Endothelial cell of umbilical vein (primary cell): ENCODE measurements around the gene SLC2A1. TPM values are rescaled to one million over a fixed set of nuclear protein-coding genes. Genes with fewer than 3 reads are reported as not detected.

Experiments
- BruUV-seq: library from RNA; stranded (reverse); fragments of 400-500 nt; replicated peaks from 2 replicates; lab custom pipeline; 2021; lab: Mats Ljungman, UMichigan
- CTCF ChIA-PET: fragments of 300-600, 350-600 bp; sonication (Branson Sonifier 250); formaldehyde crosslinking; loops from one replicate; lab custom pipeline; 2021; ENCODE audit warnings: antibody characterized with exemption, inconsistent platforms; lab: Charles Lee
- POLR2A ChIA-PET: fragments of 300-600, 350-600 bp; sonication (Branson Sonifier 250); formaldehyde crosslinking; loops from one replicate; lab custom pipeline; 2021; ENCODE audit warnings: antibody characterized with exemption, inconsistent platforms; lab: Charles Lee
- DNase-seq: peaks from one replicate; pipeline ENCODE4 v3.0.0-alpha.2; 2011; ENCODE audit warnings: low read depth, low spot score
- FAIRE-seq: peaks from 2 replicates; lab custom pipeline; 2011; peaks lifted over from hg19 to GRCh38; lab: Jason Lieb, UNC
- H2AFZ ChIP-seq: 2 replicates; pipeline ENCODE4 v1.6.0; 2012; ENCODE audit warnings: low read depth, low read length, control low read depth, inconsistent platforms
- H3K27ac ChIP-seq: 2 replicates; pipeline ENCODE4 v1.5.1; 2011; ENCODE audit warnings: low read depth, mild to moderate bottlenecking, control low read depth, low read length, moderate library complexity; ENCODE audit not compliant: insufficient read depth
- H3K27me3 ChIP-seq, 2 experiments: 2 replicates each; pipeline versions ENCODE4 v1.6.0 to v1.6.1; 2011; ENCODE audit warnings: low read length in 2 of 2, mixed read lengths in 1 of 2; ENCODE audit not compliant: control insufficient read depth in 2 of 2, insufficient read depth in 2 of 2
- H3K36me3 ChIP-seq, 2 experiments: 2 replicates in 1 of 2; 3 replicates in 1 of 2; pipeline ENCODE4 v1.5.1; 2011; ENCODE audit warnings: low read length in 2 of 2, mild to moderate bottlenecking in 1 of 2, moderate library complexity in 1 of 2; ENCODE audit not compliant: control insufficient read depth in 2 of 2, insufficient read depth in 2 of 2; ENCODE audit errors: extremely low read depth in 1 of 2
- H3K4me1 ChIP-seq: 3 replicates; pipeline ENCODE4 v1.5.1; 2011; ENCODE audit warnings: mild to moderate bottlenecking, low read length; ENCODE audit not compliant: control insufficient read depth, insufficient read depth; ENCODE audit errors: extremely low read depth
- H3K4me2 ChIP-seq: 2 replicates; pipeline ENCODE4 v1.6.1; 2011; ENCODE audit warnings: low read length, control low read depth, mixed read lengths; ENCODE audit not compliant: insufficient read depth
- H3K4me3 ChIP-seq, 3 experiments: fragments of 200-600 bp in 1 of 3; sonication (generic), shearing (Covaris generic) in 1 of 3; replicated peaks in 1 of 3; 2 replicates each; pipeline ENCODE4 v1.5.1; 2011 to 2016; ENCODE audit warnings: control low read depth in 3 of 3, low read length in 3 of 3, mild to moderate bottlenecking in 2 of 3, inconsistent platforms in 1 of 3, low read depth in 1 of 3, moderate library complexity in 1 of 3; ENCODE audit not compliant: insufficient read depth in 1 of 3
- H3K79me2 ChIP-seq: 2 replicates; pipeline ENCODE4 v1.6.0; 2012; ENCODE audit warnings: low read length, inconsistent platforms; ENCODE audit not compliant: control insufficient read depth, insufficient read depth
- H3K9ac ChIP-seq: replicated peaks from 2 replicates; pipeline ENCODE3; 2011; ENCODE audit warnings: low read length, control low read depth; ENCODE audit not compliant: insufficient read depth; ENCODE audit errors: extremely low read depth
- H3K9me1 ChIP-seq: replicated peaks from 3 replicates; pipeline ENCODE4 v1.6.0; 2011; ENCODE audit warnings: mild to moderate bottlenecking, low read length; ENCODE audit not compliant: control insufficient read depth, insufficient read depth; ENCODE audit errors: extremely low read depth
- H3K9me3 ChIP-seq: replicated peaks from 2 replicates; pipeline ENCODE4 v1.5.1; 2012; ENCODE audit warnings: low read length, inconsistent platforms; ENCODE audit not compliant: control insufficient read depth, insufficient read depth
- H4K20me1 ChIP-seq: replicated peaks from 2 replicates; pipeline ENCODE3; 2011; ENCODE audit warnings: mild to moderate bottlenecking, low read length; ENCODE audit not compliant: control insufficient read depth, insufficient read depth; ENCODE audit errors: extremely low read depth
- EZH2 ChIP-seq: IDR thresholded peaks from 2 replicates; pipeline ENCODE4 v1.6.1; 2012; ENCODE audit warnings: borderline replicate concordance, low read depth, mild to moderate bottlenecking, moderate library complexity, low read length, inconsistent platforms; ENCODE audit not compliant: severe bottlenecking
- FOS ChIP-seq: IDR thresholded peaks from 2 replicates; pipeline ENCODE4 v1.6.1; 2011; ENCODE audit warnings: mild to moderate bottlenecking, low read length, moderate library complexity, borderline replicate concordance; ENCODE audit not compliant: insufficient read depth
- GATA2 ChIP-seq: IDR thresholded peaks from 2 replicates; pipeline ENCODE4 v1.7.0; 2011; ENCODE audit warnings: low read depth, mild to moderate bottlenecking, moderate library complexity, mixed read lengths, low read length; ENCODE audit not compliant: insufficient read length, insufficient read depth
- JUN ChIP-seq: IDR thresholded peaks from 2 replicates; pipeline ENCODE4 v1.6.1; 2011; ENCODE audit warnings: borderline replicate concordance, low read depth; ENCODE audit not compliant: insufficient read length, insufficient read depth
- POLR2A ChIP-seq: IDR thresholded peaks from 2 replicates; pipeline ENCODE4 v1.6.1; 2012; ENCODE audit warnings: low read depth, mild to moderate bottlenecking, control low read depth, low read length
- POLR2AphosphoS5 ChIP-seq: IDR thresholded peaks from 2 replicates; pipeline ENCODE4 v1.6.1; 2012; ENCODE audit warnings: low read depth, mild to moderate bottlenecking, control low read depth, low read length, moderate library complexity; ENCODE audit not compliant: insufficient read depth
- dilution Hi-C: fragments of 300-500 bp; cut with MboI; formaldehyde crosslinking; loops from one replicate; pipeline ENCODE4 v1.15.0; 2019; ENCODE audit warnings: low sequenced_read_pairs; ENCODE audit not compliant: extremely low pct_ligation_motif_present
- intact Hi-C: fragments of 100-400 bp; cut with micrococcal nuclease; formaldehyde crosslinking; loops from one replicate; pipeline ENCODE4 v1.10.0; 2022
- polyA plus RNA-seq, 4 experiments: library from polyadenylated mRNA; depleted of rRNA in 3 of 4; stranded (reverse) in 3 of 4; unstranded in 1 of 4; fragments of >200 nt; gene quantifications; 2 replicates each; pipeline versions ENCODE4 v1.2.1 to v1.2.3, GENCODE V29; 2011 to 2012; ENCODE audit warnings: missing spikeins in 1 of 4
- total RNA-seq: library from RNA; stranded (reverse); gene quantifications from 2 replicates; pipeline ENCODE4 v1.2.3, GENCODE V29; 2021
- TF ChIP-seq, protein P1 (sequence below), 2 donors: IDR thresholded peaks; 1 replicate in 1 of 2; 2 replicates in 1 of 2; pipeline ENCODE4 v1.5.1; 2011; ENCODE audit warnings: low read length in 2 of 2, mild to moderate bottlenecking in 2 of 2, moderate library complexity in 2 of 2, control low read depth in 1 of 2, inconsistent platforms in 1 of 2, low read depth in 1 of 2; ENCODE audit not compliant: insufficient read depth in 1 of 2; ENCODE audit errors: extremely low read depth in 1 of 2

The SLC2A1 gene
- total and polyA plus RNA-seq, 2 donors (not counting 3 experiments of a cell fraction or from before 2014, with no cell fraction given): 42.2 to 46.5 TPM

DNA sequence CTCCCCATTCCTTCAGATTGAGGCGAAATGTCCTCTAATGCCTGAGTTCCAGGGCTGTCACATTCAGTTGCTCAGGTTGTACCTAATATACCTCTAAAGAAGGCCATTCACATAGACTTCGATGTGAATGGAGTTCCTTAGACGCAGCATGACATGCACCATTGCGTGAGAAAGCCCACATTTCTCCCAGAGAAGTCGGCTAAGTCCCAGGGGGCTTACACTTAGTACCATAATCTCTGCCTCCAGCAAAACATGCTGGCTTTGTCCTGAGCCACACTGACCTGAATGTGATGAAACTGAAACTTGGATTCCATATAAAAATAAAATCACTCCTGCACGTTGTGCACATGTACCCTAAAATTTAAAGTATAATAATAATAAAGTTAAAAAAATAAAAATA lies 23.2 kb upstream of the SLC2A1 start:
- H3K4me1 ChIP-seq: peaks cover 12% of the 10 kb centered on the region
- intact Hi-C loops (no loop called here), dilution Hi-C loops (no loop called here)
- H3K4me2 ChIP-seq: no peak overlapping the region
- no peak overlapping the region for H3K9ac ChIP-seq
- DNase-seq (no peak), FAIRE-seq (no peak)
- no peaks in the 10 kb centered on the region for H3K36me3 ChIP-seq
- no peak overlapping the region for H3K4me3 ChIP-seq
- H3K79me2 ChIP-seq: no peaks in the 10 kb centered on the region
- no peaks in the 10 kb centered on the region for H3K9me1 ChIP-seq
- H3K27ac ChIP-seq: no peak overlapping the region
- ChIA-PET CTCF (interaction anchor here (0.9 to 3.3 kb wide), 4 partner anchors 10 to 92 kb away, joined by 3 to 11 read pairs (median 3); no protein-coding TSS in a partner anchor), POLR2A (no interaction called here)
- no TSS peak for BruUV-seq
- H4K20me1 ChIP-seq: no peaks in the 10 kb centered on the region
- H3K9me3 ChIP-seq: no peaks in the 10 kb centered on the region
- no peak overlapping the region for H2AFZ ChIP-seq
- H3K27me3 ChIP-seq: no peaks in the 10 kb centered on the region
- no peak for TF ChIP-seq POLR2A
- TF ChIP-seq POLR2AphosphoS5: no peak
- TF ChIP-seq JUN: no peak
- TF ChIP-seq, protein P1, sequence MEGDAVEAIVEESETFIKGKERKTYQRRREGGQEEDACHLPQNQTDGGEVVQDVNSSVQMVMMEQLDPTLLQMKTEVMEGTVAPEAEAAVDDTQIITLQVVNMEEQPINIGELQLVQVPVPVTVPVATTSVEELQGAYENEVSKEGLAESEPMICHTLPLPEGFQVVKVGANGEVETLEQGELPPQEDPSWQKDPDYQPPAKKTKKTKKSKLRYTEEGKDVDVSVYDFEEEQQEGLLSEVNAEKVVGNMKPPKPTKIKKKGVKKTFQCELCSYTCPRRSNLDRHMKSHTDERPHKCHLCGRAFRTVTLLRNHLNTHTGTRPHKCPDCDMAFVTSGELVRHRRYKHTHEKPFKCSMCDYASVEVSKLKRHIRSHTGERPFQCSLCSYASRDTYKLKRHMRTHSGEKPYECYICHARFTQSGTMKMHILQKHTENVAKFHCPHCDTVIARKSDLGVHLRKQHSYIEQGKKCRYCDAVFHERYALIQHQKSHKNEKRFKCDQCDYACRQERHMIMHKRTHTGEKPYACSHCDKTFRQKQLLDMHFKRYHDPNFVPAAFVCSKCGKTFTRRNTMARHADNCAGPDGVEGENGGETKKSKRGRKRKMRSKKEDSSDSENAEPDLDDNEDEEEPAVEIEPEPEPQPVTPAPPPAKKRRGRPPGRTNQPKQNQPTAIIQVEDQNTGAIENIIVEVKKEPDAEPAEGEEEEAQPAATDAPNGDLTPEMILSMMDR (IDR thresholded peaks at IDR 0.05; ENCODE audit: extremely low read depth in 1 of 2, insufficient read depth in 1 of 2, low read depth in 1 of 2, low read length in 2 of 2): no peak
- TF ChIP-seq GATA2: no peak
- TF ChIP-seq FOS: no peak
- no peak for TF ChIP-seq EZH2
